ENCODE results near the gene NHLRC4.

DNA sequence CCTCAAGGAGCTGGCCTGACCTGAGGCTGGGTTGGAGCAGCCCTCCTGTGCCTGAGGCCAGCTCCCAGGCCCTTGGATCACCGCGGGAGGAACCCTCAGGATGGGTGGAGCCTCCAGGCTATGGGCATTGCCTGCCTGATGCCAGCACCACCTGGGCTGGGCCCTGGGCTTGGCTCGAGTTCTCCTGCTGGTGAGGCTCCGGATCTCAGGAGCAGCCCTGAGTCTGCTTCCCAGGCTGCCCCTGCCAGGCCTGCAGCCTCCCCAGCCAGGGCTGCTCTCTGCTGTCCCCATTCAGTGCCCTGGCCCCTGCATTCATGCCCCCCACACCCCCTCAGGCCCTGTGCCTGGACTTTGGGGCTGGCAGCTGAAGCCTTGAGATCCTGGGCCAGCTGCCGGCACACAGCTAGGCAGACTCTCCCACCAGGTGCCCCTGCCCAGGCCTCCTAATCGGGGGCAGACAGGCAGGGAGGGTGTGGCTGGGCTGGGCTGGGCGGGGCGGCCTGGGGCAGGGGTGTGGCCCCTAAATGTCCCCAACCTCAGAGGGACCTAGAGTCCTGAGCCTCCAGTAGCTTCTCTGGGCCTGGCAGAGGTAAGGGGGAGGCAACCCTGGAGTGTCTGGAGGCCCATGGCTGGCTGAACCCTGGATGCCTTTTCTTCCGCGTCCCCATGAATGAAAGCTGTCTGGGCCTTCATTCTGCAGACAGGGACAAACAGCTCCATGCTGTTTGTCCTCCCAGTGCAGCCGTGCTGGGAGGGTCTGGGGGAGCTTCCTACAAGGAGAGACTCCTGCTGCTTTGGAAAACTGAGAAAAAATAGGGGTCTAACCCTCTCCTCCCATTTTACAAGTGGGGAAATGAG is 1.8 kb downstream of the NHLRC4 start:
- TF ChIP-seq, protein P1, sequence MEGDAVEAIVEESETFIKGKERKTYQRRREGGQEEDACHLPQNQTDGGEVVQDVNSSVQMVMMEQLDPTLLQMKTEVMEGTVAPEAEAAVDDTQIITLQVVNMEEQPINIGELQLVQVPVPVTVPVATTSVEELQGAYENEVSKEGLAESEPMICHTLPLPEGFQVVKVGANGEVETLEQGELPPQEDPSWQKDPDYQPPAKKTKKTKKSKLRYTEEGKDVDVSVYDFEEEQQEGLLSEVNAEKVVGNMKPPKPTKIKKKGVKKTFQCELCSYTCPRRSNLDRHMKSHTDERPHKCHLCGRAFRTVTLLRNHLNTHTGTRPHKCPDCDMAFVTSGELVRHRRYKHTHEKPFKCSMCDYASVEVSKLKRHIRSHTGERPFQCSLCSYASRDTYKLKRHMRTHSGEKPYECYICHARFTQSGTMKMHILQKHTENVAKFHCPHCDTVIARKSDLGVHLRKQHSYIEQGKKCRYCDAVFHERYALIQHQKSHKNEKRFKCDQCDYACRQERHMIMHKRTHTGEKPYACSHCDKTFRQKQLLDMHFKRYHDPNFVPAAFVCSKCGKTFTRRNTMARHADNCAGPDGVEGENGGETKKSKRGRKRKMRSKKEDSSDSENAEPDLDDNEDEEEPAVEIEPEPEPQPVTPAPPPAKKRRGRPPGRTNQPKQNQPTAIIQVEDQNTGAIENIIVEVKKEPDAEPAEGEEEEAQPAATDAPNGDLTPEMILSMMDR (IDR thresholded peaks at IDR 0.05; ENCODE audit: low read depth, low read length, poor library complexity, severe bottlenecking) = no peak
- TF ChIP-seq EZH2phosphoT487 (IDR thresholded peaks at IDR 0.05; ENCODE audit: borderline replicate concordance, low read length) = no peak
